Measurements from ENCODE around the gene TUT4.

Gene TUT4

GRCh38 chr1:52400131-52400530, 152.8 kb downstream of the TUT4 start:
- no peak for DNase-seq

DNA sequence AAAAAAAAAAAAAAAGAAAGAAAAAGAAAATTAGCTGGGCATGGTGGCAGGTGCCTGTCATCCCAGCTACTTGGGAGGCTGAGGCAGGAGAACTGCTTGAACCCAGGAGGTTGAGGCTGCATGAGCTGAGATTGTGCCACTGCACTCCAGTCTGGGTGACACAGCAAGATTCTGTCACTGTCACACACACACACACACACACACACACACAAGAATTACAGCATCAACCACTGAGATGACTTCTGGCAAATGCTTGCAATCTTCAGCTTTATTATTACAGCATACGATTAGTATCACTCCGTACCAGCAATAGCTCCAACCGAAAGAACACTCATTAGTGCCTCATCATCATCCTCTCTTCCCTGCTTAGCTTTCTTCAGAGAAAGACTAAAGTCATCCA, 153.3 kb downstream of the TUT4 start:
- DNase-seq, result no peak

DNA sequence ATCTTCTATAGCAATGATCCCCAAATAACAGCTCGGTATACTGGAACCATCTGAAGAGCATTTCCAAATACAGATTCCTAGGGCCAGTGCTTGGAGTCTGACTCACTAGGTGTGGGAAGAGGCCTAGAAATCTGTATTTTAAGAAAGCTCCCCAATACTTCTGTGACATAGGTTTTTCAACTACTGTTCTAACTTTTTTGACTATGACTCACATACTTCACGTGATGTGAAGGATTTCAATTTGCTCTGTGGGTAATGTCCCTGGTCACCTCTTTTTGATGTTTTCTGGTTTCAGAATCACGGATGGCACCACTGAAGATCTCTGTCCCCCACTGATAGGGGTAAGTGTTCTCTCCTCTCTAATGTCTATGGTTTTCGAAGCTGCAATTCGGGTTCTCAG, 159.7 kb downstream of the TUT4 start:
- no peak for DNase-seq

DNA sequence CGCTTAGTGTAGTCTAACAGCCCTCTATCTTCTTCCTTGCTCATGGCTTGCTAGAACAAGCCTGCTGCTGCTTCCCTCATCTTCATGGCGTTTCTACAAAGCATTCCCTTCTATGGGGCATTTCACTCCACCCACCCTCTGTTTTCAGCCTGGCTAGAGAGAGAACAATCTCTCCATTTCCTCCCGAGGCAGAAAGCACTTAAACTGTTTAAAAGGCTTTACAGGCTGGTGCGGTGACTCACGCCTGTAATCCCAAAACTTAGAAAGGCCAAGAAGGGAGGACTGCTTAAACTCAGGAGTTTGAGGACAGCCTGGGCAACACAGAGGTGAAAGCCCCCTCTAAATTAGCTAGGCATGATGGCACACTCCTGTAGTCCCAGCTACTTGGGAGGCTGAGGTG, 166.4 kb downstream of the TUT4 start:
- DNase-seq, result no peak

- DNase-seq, result no peak
These were observed 167.5 kb downstream of the TUT4 start for GRCh38 chr1:52385376-52385775.
